HG02610 (cell line): ENCODE data around the gene RIC8B.

Experiments
- ATAC-seq: cut with Tn5 transposase; IDR thresholded peaks from one replicate; pipeline ENCODE4 v1.9.1; 2021; ENCODE audit warnings: mild to moderate bottlenecking, moderate library complexity; ENCODE audit not compliant: unreplicated experiment

RIC8B gene

GRCh38 chr12:106791531-106791930 lies 17.0 kb downstream of the RIC8B start:
- no peak for ATAC-seq

- ATAC-seq: no peak
Measured at GRCh38 chr12:106794369-106794768, 19.9 kb downstream of the RIC8B start.

- ATAC-seq: no peak
Measured at GRCh38 chr12:106801167-106801708, 26.8 kb downstream of the RIC8B start.

GRCh38 chr12:106801830-106802533 lies 27.5 kb downstream of the RIC8B start:
- ATAC-seq: no peak

GRCh38 chr12:106804668-106805067 lies 30.2 kb downstream of the RIC8B start:
- ATAC-seq: no peak

GRCh38 chr12:106814714-106815113 lies 40.2 kb downstream of the RIC8B start:
- no peak for ATAC-seq

GRCh38 chr12:106815741-106816140 lies 41.3 kb downstream of the RIC8B start:
- no peak for ATAC-seq

- no peak for ATAC-seq
Measured at GRCh38 chr12:106816231-106816630, 41.7 kb downstream of the RIC8B start.

- ATAC-seq: no peak
Measured at GRCh38 chr12:106819991-106820390, 45.5 kb downstream of the RIC8B start.

- ATAC-seq: no peak
Measured at GRCh38 chr12:106831699-106832098, 57.2 kb downstream of the RIC8B start.

- ATAC-seq: no peak
Measured at GRCh38 chr12:106837782-106838181, 63.3 kb downstream of the RIC8B start.

GRCh38 chr12:106839333-106839732 lies 64.9 kb downstream of the RIC8B start:
- no peak for ATAC-seq

- no peak for ATAC-seq
Measured at GRCh38 chr12:106840243-106840642, 65.8 kb downstream of the RIC8B start.

GRCh38 chr12:106841510-106842302 lies 67.2 kb downstream of the RIC8B start:
- no peak for ATAC-seq

- ATAC-seq: no peak
Measured at GRCh38 chr12:106845902-106846301, 71.4 kb downstream of the RIC8B start.

- ATAC-seq: no peak
Measured at GRCh38 chr12:106847861-106848260, 73.4 kb downstream of the RIC8B start.

- no peak for ATAC-seq
Measured at GRCh38 chr12:106851306-106851705, 76.8 kb downstream of the RIC8B start.

GRCh38 chr12:106854723-106855122 lies 80.2 kb downstream of the RIC8B start:
- ATAC-seq: no peak

GRCh38 chr12:106855221-106855758 lies 80.8 kb downstream of the RIC8B start:
- no peak for ATAC-seq

- ATAC-seq: no peak
Measured at GRCh38 chr12:106861984-106862916, 87.8 kb downstream of the RIC8B start.

- ATAC-seq: no peak
Measured at GRCh38 chr12:106863189-106863588, 88.7 kb downstream of the RIC8B start.
